Nephron progenitor cell (in vitro differentiated cells): Measurements from ENCODE around the gene FAM171A1.

Source experiments
- DNase-seq: peaks from one replicate; pipeline ENCODE4 v3.0.0; 2021
- H3K27ac Mint-ChIP-seq: 2 replicates; pipeline ENCODE4 v1.8.0; 2021; ENCODE audit warnings: mild to moderate bottlenecking, moderate library complexity, mixed read lengths
- H3K27me3 Mint-ChIP-seq: 2 replicates; pipeline ENCODE4 v1.8.0; 2021; ENCODE audit warnings: mild to moderate bottlenecking, low read depth, mixed read lengths; ENCODE audit not compliant: poor library complexity
- H3K36me3 Mint-ChIP-seq: 2 replicates; pipeline ENCODE4 v1.8.0; 2021; ENCODE audit warnings: low read depth, mixed read lengths
- H3K4me1 Mint-ChIP-seq: 2 replicates; pipeline ENCODE4 v1.8.0; 2021; ENCODE audit warnings: mixed read lengths
- H3K4me3 Mint-ChIP-seq: 2 replicates; pipeline ENCODE4 v1.8.0; 2021; ENCODE audit warnings: mild to moderate bottlenecking, moderate library complexity, mixed read lengths
- H3K9me3 Mint-ChIP-seq: 2 replicates; pipeline ENCODE4 v1.8.0; 2021; ENCODE audit warnings: mild to moderate bottlenecking, moderate library complexity, mixed read lengths
- CTCF ChIP-seq: fragments of 200-600 bp; sonication (generic); IDR thresholded peaks from 2 replicates; pipeline ENCODE4 v1.5.0; 2021; ENCODE audit warnings: antibody characterized with exemption

The FAM171A1 gene

GRCh38 chr10:15176269-15176668 lies 194.8 kb downstream of the FAM171A1 start:
- TF ChIP-seq CTCF: no peak
- peaks cover 7% of the 10 kb centered on the region for H3K27me3 Mint-ChIP-seq
- no peaks in the 10 kb centered on the region for H3K36me3 Mint-ChIP-seq
- no peak for DNase-seq
- no peak overlapping the region for H3K4me3 Mint-ChIP-seq
- H3K4me1 Mint-ChIP-seq: peaks cover 6% of the 10 kb centered on the region
- no peak overlapping the region for H3K27ac Mint-ChIP-seq
- H3K9me3 Mint-ChIP-seq: no peaks in the 10 kb centered on the region

GRCh38 chr10:15175587-15175986 lies 195.5 kb downstream of the FAM171A1 start:
- Mint-ChIP-seq H3K36me3 (no peaks in the 10 kb centered on the region), H3K4me3 (no peak overlapping the region), H3K27me3 (peaks cover 7% of the 10 kb centered on the region), H3K9me3 (no peaks in the 10 kb centered on the region), H3K4me1 (peaks cover 12% of the 10 kb centered on the region), H3K27ac (no peak overlapping the region)
- no peak for TF ChIP-seq CTCF
- no peak for DNase-seq

- no peak for TF ChIP-seq CTCF
Observed at GRCh38 chr10:15172306-15172840, 198.7 kb downstream of the FAM171A1 start.

GRCh38 chr10:15169555-15170401 lies 201.3 kb downstream of the FAM171A1 start:
- H3K36me3 Mint-ChIP-seq: no peaks in the 10 kb centered on the region
- H3K4me1 Mint-ChIP-seq: peaks cover 44% of the 10 kb centered on the region
- no peak for DNase-seq
- no peak overlapping the region for H3K27ac Mint-ChIP-seq
- H3K27me3 Mint-ChIP-seq: peaks cover 7% of the 10 kb centered on the region
- no peaks in the 10 kb centered on the region for H3K9me3 Mint-ChIP-seq
- TF ChIP-seq CTCF: no peak
- no peak overlapping the region for H3K4me3 Mint-ChIP-seq

More at GRCh38 chr10:15172306-15172840, 198.7 kb downstream of the FAM171A1 start:
- Mint-ChIP-seq H3K36me3 (no peaks in the 10 kb centered on the region), H3K4me1 (peaks cover 33% of the 10 kb centered on the region), H3K27me3 (peaks cover 7% of the 10 kb centered on the region), H3K27ac (no peak overlapping the region), H3K4me3 (no peak overlapping the region), H3K9me3 (no peaks in the 10 kb centered on the region)
- DNase-seq: no peak

GRCh38 chr10:15168786-15169554 lies 202.1 kb downstream of the FAM171A1 start:
- H3K27me3 Mint-ChIP-seq: peaks cover 7% of the 10 kb centered on the region
- H3K4me3 Mint-ChIP-seq: peak overlapping the region; percentile 35
- peaks cover 44% of the 10 kb centered on the region for H3K4me1 Mint-ChIP-seq
- no peak overlapping the region for H3K27ac Mint-ChIP-seq
- no peak for TF ChIP-seq CTCF
- peaks cover 5% of the 10 kb centered on the region for H3K36me3 Mint-ChIP-seq
- peak; percentile 99 for DNase-seq
- H3K9me3 Mint-ChIP-seq: no peaks in the 10 kb centered on the region
